PC-3 (cell line): ENCODE results near the gene ETFA. TPM values are rescaled to one million over a fixed set of nuclear protein-coding genes. Genes with fewer than 3 reads are reported as not detected.

ENCODE experiments used
- ATAC-seq: fragments of 200-7000 bp; cut with Tn5 transposase; 2 replicates; pipeline ENCODE4 v1.9.1; 2020; ENCODE audit warnings: mild to moderate bottlenecking, moderate library complexity
- Bru-seq: library from RNA; stranded (reverse); fragments of 400-500 nt; gene quantifications from one replicate; lab custom pipeline; 2021; lab: Mats Ljungman, UMichigan
- BruChase-seq, 2 experiments: library from RNA; stranded (reverse); fragments of 400-500 nt; gene quantifications; one replicate each; lab custom pipeline; 2021; lab: Mats Ljungman, UMichigan
- BruUV-seq: library from RNA; stranded (reverse); fragments of 400-500 nt; replicated peaks from 2 replicates; lab custom pipeline; 2021; lab: Mats Ljungman, UMichigan
- CTCF ChIA-PET: fragments of 300-600 bp; sonication (Branson Sonifier 250); formaldehyde crosslinking; loops from one replicate; lab custom pipeline; 2022; ENCODE audit warnings: antibody characterized with exemption; lab: Charles Lee
- POLR2A ChIA-PET: fragments of 300-600 bp; sonication (Branson Sonifier 250); formaldehyde crosslinking; loops from one replicate; lab custom pipeline; 2022; ENCODE audit warnings: antibody characterized with exemption; ENCODE audit not compliant: unreplicated experiment; lab: Charles Lee
- DNase-seq: peaks from one replicate; pipeline ENCODE4 v3.0.0-alpha.2; 2015
- H2AFZ ChIP-seq: fragments of 300-600 bp; sonication (generic); 2 replicates; pipeline ENCODE4 v1.6.0; 2016; ENCODE audit warnings: antibody characterized with exemption, low read length
- H3F3A ChIP-seq: fragments of 300-600 bp; sonication (generic); one replicate; pipeline ENCODE4 v1.6.0; 2017; ENCODE audit warnings: antibody characterized with exemption, low read length, control low read depth, mild to moderate bottlenecking; ENCODE audit not compliant: unreplicated experiment
- H3K27ac ChIP-seq: fragments of 300-600 bp; sonication (generic); 2 replicates; pipeline ENCODE4 v1.5.1; 2016; ENCODE audit warnings: mild to moderate bottlenecking, low read length
- H3K27me3 ChIP-seq: fragments of 300-600 bp; sonication (generic); 2 replicates; pipeline ENCODE4 v1.6.1; 2016; ENCODE audit warnings: low read length, mixed read lengths
- H3K36me3 ChIP-seq: fragments of 300-600 bp; sonication (generic); 2 replicates; pipeline ENCODE4 v1.6.1; 2016; ENCODE audit warnings: low read depth, mixed run types, low read length, mixed read lengths
- H3K4me1 ChIP-seq: fragments of 300-600 bp; sonication (generic); 2 replicates; pipeline ENCODE4 v1.5.1; 2016; ENCODE audit warnings: low read length; ENCODE audit not compliant: insufficient read depth
- H3K4me2 ChIP-seq: fragments of 300-600 bp; sonication (generic); 2 replicates; pipeline ENCODE4 v1.6.0; 2016; ENCODE audit warnings: low read length
- H3K4me3 ChIP-seq: fragments of 300-600 bp; sonication (generic); 2 replicates; pipeline ENCODE4 v1.5.1; 2016; ENCODE audit warnings: mild to moderate bottlenecking, low read length, mixed read lengths
- H3K79me2 ChIP-seq: fragments of 300-600 bp; sonication (generic); 2 replicates; pipeline ENCODE4 v1.6.1; 2017; ENCODE audit warnings: low read length, mixed read lengths
- H3K9ac ChIP-seq: fragments of 300-600 bp; sonication (generic); 2 replicates; pipeline ENCODE4 v1.6.0; 2016; ENCODE audit warnings: mild to moderate bottlenecking, low read length
- H3K9me2 ChIP-seq: fragments of 300-600 bp; sonication (generic); replicated peaks from 2 replicates; pipeline ENCODE4 v1.6.1; 2016; ENCODE audit warnings: mixed run types, low read length, mixed read lengths
- H3K9me3 ChIP-seq: fragments of 300-600 bp; sonication (generic); 2 replicates; pipeline ENCODE4 v1.6.1; 2016; ENCODE audit warnings: low read length, mixed read lengths
- H4K20me1 ChIP-seq: fragments of 300-600 bp; sonication (generic); 2 replicates; pipeline ENCODE4 v1.6.1; 2016; ENCODE audit warnings: low read length, mixed read lengths
- CTCF ChIP-seq: fragments of 300-600 bp; sonication (generic); conservative IDR thresholded peaks from 2 replicates; pipeline ENCODE4 v1.5.1; 2017; ENCODE audit warnings: antibody characterized with exemption, low read depth, mild to moderate bottlenecking, low read length
- EZH2 ChIP-seq: fragments of 300-600 bp; sonication (generic); IDR thresholded peaks from one replicate; pipeline ENCODE4 v1.6.1; 2017; ENCODE audit warnings: antibody characterized with exemption, mild to moderate bottlenecking, low read length; ENCODE audit not compliant: unreplicated experiment
- EZH2phosphoT487 ChIP-seq: fragments of 300-600 bp; sonication (generic); IDR thresholded peaks from 2 replicates; pipeline ENCODE4 v1.6.1; 2018; ENCODE audit warnings: mild to moderate bottlenecking, antibody characterized with exemption, low read length, borderline replicate concordance
- intact Hi-C: fragments of 100-400 bp; cut with micrococcal nuclease; formaldehyde crosslinking; loops from 2 replicates; pipeline ENCODE4 v1.9.0; 2023
- long read RNA-seq: library from polyadenylated mRNA; unstranded; transcript quantifications from one replicate; pipeline ENCODE4 v2.0.0, GENCODE V29; 2021; ENCODE audit not compliant: unreplicated experiment
- total RNA-seq: library from RNA; depleted of rRNA; stranded (reverse); fragments of >200 nt; gene quantifications from 2 replicates; pipeline ENCODE4 v1.2.3, GENCODE V29; 2014; rRNA removed

The ETFA gene
- total RNA-seq, result 128 and 160 TPM in 2 replicates
- Bru-seq, nascent RNA, result percentile 73 among the genes with signal in this experiment
- percentile 65 among the genes with signal in this experiment for BruChase-seq, experiment 1, labeled RNA remaining after a 6-hour chase
- BruChase-seq, experiment 2, labeled RNA remaining after a 2-hour chase, result percentile 68 among the genes with signal in this experiment
- long read RNA-seq, transcript ETFA-202 (11 exons, 1,346 nt), result minor isoform, 12 of 104 reads
- long read RNA-seq, transcript ETFA-203 (12 exons, 2,287 nt), result major isoform, 71 of 104 reads
- long read RNA-seq, partial matches to known transcripts, result 6 of 104 reads
- long read RNA-seq, other reads (novel, unspliced or antisense), result 11 of 104 reads

GRCh38 chr15:76311100-76311953, at the start of gene ETFA:
Gene ETFA, minus strand, starts transcription at chr15:76311469. Its CDS starts 81 bp downstream, at chr15:76311388.
- no TSS peak for BruUV-seq
- POLR2A ChIA-PET, result interaction anchor here (0.7 kb wide), 1 partner anchor 173 kb away, joined by 4 read pairs; no protein-coding TSS in a partner anchor
- TF ChIP-seq CTCF (no peak), EZH2 (no peak), EZH2phosphoT487 (no peak)

GRCh38 chr15:76360416-76360815, 49.1 kb upstream of the ETFA start:
- DNase-seq (peak; percentile 73), ATAC-seq (peak; percentile 62)
- Histone ChIP-seq H3K36me3 (no peaks in the 10 kb centered on the region), H3F3A (peaks cover 4% of the 10 kb centered on the region), H3K4me1 (peaks cover 16% of the 10 kb centered on the region), H3K9me2 (no peaks in the 10 kb centered on the region), H3K9me3 (no peaks in the 10 kb centered on the region), H3K9ac (no peak overlapping the region), H3K4me3 (no peak overlapping the region), H3K4me2 (peak overlapping the region; percentile 8; the same call in 1 of the 2 replicates), H3K27ac (no peak overlapping the region), H3K27me3 (no peaks in the 10 kb centered on the region), H3K79me2 (no peaks in the 10 kb centered on the region), H2AFZ (no peak overlapping the region), H4K20me1 (no peaks in the 10 kb centered on the region)
- no TSS peak for BruUV-seq
- no peak for TF ChIP-seq EZH2phosphoT487
- TF ChIP-seq CTCF, result no peak
- no peak for TF ChIP-seq EZH2
- CTCF ChIA-PET, result no interaction called here
- intact Hi-C loops, result loop anchor here (10.0 kb wide), 2 partner anchors 174 to 484 kb away; no protein-coding TSS in a partner anchor
- POLR2A ChIA-PET, result no interaction called here

More at GRCh38 chr15:76311100-76311953, at the start of gene ETFA:
- intact Hi-C loops, result no loop called here
- Histone ChIP-seq H3K36me3 (no peaks in the 10 kb centered on the region), H3K4me2 (peak within 1 kb of the TSS; percentile 97), H2AFZ (peak within 1 kb of the TSS; percentile 56), H3K9me2 (no peaks in the 10 kb centered on the region), H3K9ac (peak within 1 kb of the TSS; percentile 94), H3K9me3 (no peaks in the 10 kb centered on the region), H3K27ac (peak within 1 kb of the TSS; percentile 96), H3K79me2 (peaks cover 50% of the 10 kb centered on the region), H3K27me3 (no peaks in the 10 kb centered on the region), H3K4me3 (peak within 1 kb of the TSS; percentile 83), H3F3A (peaks cover 11% of the 10 kb centered on the region), H3K4me1 (peaks cover 45% of the 10 kb centered on the region), H4K20me1 (peaks cover 4% of the 10 kb centered on the region; the same call in 1 of the 2 replicates)
- CTCF ChIA-PET, result no interaction called here
- ATAC-seq (peak; percentile 64), DNase-seq (peak; percentile 91)
